Fibroblast of the aortic adventitia (primary cell): ENCODE results near the gene TFAP2B. TPM values are rescaled to one million over a fixed set of nuclear protein-coding genes. Genes with fewer than 3 reads are reported as not detected.

Experiments
- DNase-seq: peaks from one replicate; pipeline ENCODE4 v3.0.0-alpha.2; 2010; ENCODE audit warnings: low read depth
- H3K4me3 ChIP-seq: 2 replicates; pipeline ENCODE4 v1.5.1; 2011; ENCODE audit warnings: low read depth, mild to moderate bottlenecking, control low read depth, low read length, moderate library complexity
- CTCF ChIP-seq: IDR thresholded peaks from 2 replicates; pipeline ENCODE4 v1.5.1; 2011; ENCODE audit warnings: mild to moderate bottlenecking, low read length, control low read depth, inconsistent platforms; ENCODE audit not compliant: insufficient read depth
- total RNA-seq: library from RNA; depleted of rRNA; stranded (reverse); fragments of >200 nt; gene quantifications from 2 replicates; pipeline ENCODE4 v1.2.3, GENCODE V29; 2012; ENCODE audit warnings: low replicate concordance

The TFAP2B gene
- total RNA-seq, 1 donor: under 0.01 TPM

GRCh38 chr6:50818020-50818419 is 651 bp upstream of the TFAP2B start:
- no peak for DNase-seq
- no peak for TF ChIP-seq CTCF
- H3K4me3 ChIP-seq: no peak overlapping the region

DNA sequence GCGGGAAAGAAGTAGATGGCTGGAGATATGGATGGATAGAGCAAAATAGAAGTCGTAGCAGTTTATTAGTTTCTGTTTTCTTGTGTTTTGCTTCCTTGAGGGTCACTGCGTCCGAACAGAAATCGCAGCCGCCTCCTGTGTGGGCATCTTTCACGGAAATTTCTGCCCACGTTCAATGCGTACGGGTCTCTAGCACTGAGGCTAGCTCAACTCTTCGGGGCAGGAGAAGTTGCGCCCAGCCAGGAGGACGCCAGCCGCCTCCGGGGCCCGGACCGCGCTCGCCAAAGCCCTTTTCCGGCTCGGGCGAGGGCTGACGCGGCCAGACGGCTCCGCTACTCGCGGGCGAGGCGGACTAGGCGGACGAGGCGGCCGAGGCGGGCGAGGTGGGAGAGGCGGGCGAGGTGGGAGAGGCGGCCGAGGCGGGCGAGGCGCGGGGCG is 814 bp downstream of the TFAP2B start:
- TF ChIP-seq CTCF: no peak
- no peak for DNase-seq
- peak overlapping the region; percentile 9 for H3K4me3 ChIP-seq

DNA sequence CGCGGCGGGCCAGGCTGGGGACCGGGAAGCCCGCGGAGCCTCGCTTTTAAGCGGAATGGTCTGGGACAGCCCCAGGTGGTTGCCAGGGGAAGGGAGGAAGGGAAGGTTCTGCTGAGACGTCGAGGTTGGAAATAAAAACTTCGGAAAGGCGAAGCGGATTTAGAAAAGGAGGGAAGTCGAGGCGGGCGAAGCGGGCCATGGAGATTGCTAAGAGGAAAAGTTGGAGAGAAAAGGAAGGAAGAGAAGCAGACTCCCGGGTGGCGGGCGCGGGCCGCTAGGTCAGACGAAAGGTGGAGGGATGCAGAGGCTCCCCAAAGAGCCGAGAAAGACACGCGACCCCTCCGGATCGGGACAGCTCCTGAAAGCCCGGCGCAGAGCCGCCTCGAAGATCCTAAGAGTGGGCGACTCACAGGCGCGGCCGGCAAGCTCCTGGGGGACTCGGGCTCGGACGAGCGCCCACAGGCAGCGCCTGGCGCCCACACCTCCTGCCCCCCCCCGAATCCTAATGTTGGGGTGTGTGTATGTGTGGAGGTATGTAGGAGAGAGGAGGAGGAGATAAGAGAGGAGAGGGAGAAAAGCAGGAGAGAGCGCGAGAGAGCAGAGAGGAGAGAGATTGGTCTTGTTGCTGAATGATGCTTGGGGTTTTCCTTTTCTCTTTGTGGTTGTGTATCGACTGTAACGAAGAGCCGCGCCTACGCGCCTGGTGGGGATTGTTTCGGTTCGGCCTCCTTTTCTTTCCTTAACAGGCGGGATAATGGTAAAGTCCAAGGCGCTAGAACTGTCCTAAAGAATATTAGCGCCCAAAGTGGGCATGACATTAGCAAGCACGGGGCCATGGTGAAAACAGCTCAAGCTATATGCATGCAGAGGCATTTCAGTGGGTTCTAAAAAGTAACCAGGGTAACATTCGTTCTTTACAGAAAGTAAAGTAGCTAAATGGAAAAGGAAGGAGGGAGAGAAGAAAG is 1.5 kb downstream of the TFAP2B start:
- no peak for DNase-seq
- no peak overlapping the region for H3K4me3 ChIP-seq
- TF ChIP-seq CTCF: no peak

GRCh38 chr6:50820869-50821264 is 2.2 kb downstream of the TFAP2B start:
- DNase-seq: no peak
- no peak for TF ChIP-seq CTCF
- no peak overlapping the region for H3K4me3 ChIP-seq

GRCh38 chr6:50821441-50822077 is 2.9 kb downstream of the TFAP2B start:
- no peak for DNase-seq
- no peak for TF ChIP-seq CTCF
- H3K4me3 ChIP-seq: no peak overlapping the region

GRCh38 chr6:50822078-50822476 is 3.4 kb downstream of the TFAP2B start:
- TF ChIP-seq CTCF: no peak
- H3K4me3 ChIP-seq: no peak overlapping the region
- DNase-seq: no peak
